Measurements from ENCODE around the gene PPP1R9A.

Gene PPP1R9A

DNA sequence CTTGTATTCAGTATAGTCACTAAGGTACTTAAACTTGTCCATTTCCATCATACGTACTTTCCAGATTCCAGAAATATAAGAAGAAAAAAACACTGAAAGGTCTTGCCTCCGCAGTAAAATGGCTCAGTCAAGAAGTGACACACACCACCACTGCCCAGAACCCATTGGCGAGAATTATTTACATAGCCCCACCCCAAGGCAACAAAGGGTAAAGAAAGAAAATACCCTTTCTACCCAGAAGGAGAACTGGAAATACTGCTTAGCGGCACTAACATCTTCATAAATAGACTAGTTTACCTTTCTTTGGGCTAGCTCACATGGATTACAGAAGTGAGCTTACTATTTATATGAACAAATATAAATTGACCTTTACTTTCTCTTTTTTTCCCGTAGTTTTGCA lies 194.0 kb downstream of the PPP1R9A start:
- no peak for TF ChIP-seq ZNF2 (tag by site-specific recombination; IDR thresholded peaks at IDR 0.05)
- TF ChIP-seq ATF2 (tag by site-specific recombination; IDR thresholded peaks at IDR 0.05; ENCODE audit: low read depth): no peak
- no peak for TF ChIP-seq ZNF398 (tag by site-specific recombination; IDR thresholded peaks at IDR 0.05)
- TF ChIP-seq ZNF174 (tag by site-specific recombination; IDR thresholded peaks at IDR 0.05): no peak
- no peak for TF ChIP-seq ZNF366 (tag by site-specific recombination; conservative IDR thresholded peaks at IDR 0.05)
- TF ChIP-seq, protein P1, sequence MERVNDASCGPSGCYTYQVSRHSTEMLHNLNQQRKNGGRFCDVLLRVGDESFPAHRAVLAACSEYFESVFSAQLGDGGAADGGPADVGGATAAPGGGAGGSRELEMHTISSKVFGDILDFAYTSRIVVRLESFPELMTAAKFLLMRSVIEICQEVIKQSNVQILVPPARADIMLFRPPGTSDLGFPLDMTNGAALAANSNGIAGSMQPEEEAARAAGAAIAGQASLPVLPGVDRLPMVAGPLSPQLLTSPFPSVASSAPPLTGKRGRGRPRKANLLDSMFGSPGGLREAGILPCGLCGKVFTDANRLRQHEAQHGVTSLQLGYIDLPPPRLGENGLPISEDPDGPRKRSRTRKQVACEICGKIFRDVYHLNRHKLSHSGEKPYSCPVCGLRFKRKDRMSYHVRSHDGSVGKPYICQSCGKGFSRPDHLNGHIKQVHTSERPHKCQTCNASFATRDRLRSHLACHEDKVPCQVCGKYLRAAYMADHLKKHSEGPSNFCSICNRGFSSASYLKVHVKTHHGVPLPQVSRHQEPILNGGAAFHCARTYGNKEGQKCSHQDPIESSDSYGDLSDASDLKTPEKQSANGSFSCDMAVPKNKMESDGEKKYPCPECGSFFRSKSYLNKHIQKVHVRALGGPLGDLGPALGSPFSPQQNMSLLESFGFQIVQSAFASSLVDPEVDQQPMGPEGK (tag by site-specific recombination; IDR thresholded peaks at IDR 0.05): no peak
- no peak for TF ChIP-seq SP2 (tag by site-specific recombination; IDR thresholded peaks at IDR 0.05)
- no peak for TF ChIP-seq ZNF529 (tag by site-specific recombination; IDR thresholded peaks at IDR 0.05; ENCODE audit: insufficient replicate concordance)
- TF ChIP-seq ZNF664 (tag by site-specific recombination; IDR thresholded peaks at IDR 0.05): no peak
- no peak for TF ChIP-seq PBX3 (CRISPR knock-in tag; IDR thresholded peaks at IDR 0.05)
- TF ChIP-seq ZNF621 (tag by site-specific recombination; IDR thresholded peaks at IDR 0.05): no peak
- Histone ChIP-seq H3K27ac (ENCODE audit: extremely low read depth, low read depth, low read length) (no peak overlapping the region), H3K9me3 (ENCODE audit: control insufficient read depth, insufficient read depth, low read depth, low read length) (no peaks in the 10 kb centered on the region), H3K4me3 (ENCODE audit: low read depth, low read length) (no peak overlapping the region), H3K4me1 (ENCODE audit: control insufficient read depth, insufficient read depth, low read length) (no peaks in the 10 kb centered on the region; the same call in 1 of the 2 replicates), H3K36me3 (ENCODE audit: control insufficient read depth in 2 of 2, insufficient read depth in 1 of 2, low read length in 2 of 2) (no peaks in the 10 kb centered on the region)
- CTCF ChIA-PET: interaction anchor here (1.0 kb wide), 1 partner anchor 11 kb away, joined by 3 read pairs; no protein-coding TSS in a partner anchor
- POLR2A ChIA-PET: no interaction called here

- Histone ChIP-seq H3K4me3 (ENCODE audit: low read depth, low read length) (no peak overlapping the region), H3K36me3 (ENCODE audit: control insufficient read depth in 2 of 2, insufficient read depth in 1 of 2, low read length in 2 of 2) (no peaks in the 10 kb centered on the region), H3K4me1 (ENCODE audit: control insufficient read depth, insufficient read depth, low read length) (no peaks in the 10 kb centered on the region; the same call in 1 of the 2 replicates), H3K9me3 (ENCODE audit: control insufficient read depth, insufficient read depth, low read depth, low read length) (no peaks in the 10 kb centered on the region), H3K27ac (ENCODE audit: extremely low read depth, low read depth, low read length) (no peak overlapping the region)
- ChIA-PET POLR2A (no interaction called here), CTCF (no interaction called here)
- TF ChIP-seq ZFP41 (tag by site-specific recombination; IDR thresholded peaks at IDR 0.05; ENCODE audit: borderline replicate concordance) (no peak), ZNF248 (tag by site-specific recombination; IDR thresholded peaks at IDR 0.05) (no peak), PRDM1 (tag by site-specific recombination; IDR thresholded peaks at IDR 0.05) (no peak), KLF16 (tag by site-specific recombination; IDR thresholded peaks at IDR 0.05) (no peak), ZBTB48 (tag by site-specific recombination; IDR thresholded peaks at IDR 0.05) (no peak), ZNF184 (tag by site-specific recombination; IDR thresholded peaks at IDR 0.05) (no peak), HOXA7 (CRISPR knock-in tag; IDR thresholded peaks at IDR 0.05; ENCODE audit: borderline replicate concordance) (no peak), GLIS2 (tag by site-specific recombination; IDR thresholded peaks at IDR 0.05) (no peak), ZFP3 (tag by site-specific recombination; IDR thresholded peaks at IDR 0.05; ENCODE audit: low read depth) (no peak), ZNF132 (tag by site-specific recombination; IDR thresholded peaks at IDR 0.05; ENCODE audit: borderline replicate concordance) (no peak)
- TF ChIP-seq, protein P2, sequence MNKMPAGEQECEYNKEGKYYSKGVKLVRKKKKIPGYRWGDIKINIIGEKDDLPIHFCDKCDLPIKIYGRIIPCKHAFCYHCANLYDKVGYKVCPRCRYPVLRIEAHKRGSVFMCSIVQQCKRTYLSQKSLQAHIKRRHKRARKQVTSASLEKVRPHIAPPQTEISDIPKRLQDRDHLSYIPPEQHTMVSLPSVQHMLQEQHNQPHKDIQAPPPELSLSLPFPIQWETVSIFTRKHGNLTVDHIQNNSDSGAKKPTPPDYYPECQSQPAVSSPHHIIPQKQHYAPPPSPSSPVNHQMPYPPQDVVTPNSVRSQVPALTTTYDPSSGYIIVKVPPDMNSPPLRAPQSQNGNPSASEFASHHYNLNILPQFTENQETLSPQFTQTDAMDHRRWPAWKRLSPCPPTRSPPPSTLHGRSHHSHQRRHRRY (tag by site-specific recombination; IDR thresholded peaks at IDR 0.05): no peak
- TF ChIP-seq, protein P3, sequence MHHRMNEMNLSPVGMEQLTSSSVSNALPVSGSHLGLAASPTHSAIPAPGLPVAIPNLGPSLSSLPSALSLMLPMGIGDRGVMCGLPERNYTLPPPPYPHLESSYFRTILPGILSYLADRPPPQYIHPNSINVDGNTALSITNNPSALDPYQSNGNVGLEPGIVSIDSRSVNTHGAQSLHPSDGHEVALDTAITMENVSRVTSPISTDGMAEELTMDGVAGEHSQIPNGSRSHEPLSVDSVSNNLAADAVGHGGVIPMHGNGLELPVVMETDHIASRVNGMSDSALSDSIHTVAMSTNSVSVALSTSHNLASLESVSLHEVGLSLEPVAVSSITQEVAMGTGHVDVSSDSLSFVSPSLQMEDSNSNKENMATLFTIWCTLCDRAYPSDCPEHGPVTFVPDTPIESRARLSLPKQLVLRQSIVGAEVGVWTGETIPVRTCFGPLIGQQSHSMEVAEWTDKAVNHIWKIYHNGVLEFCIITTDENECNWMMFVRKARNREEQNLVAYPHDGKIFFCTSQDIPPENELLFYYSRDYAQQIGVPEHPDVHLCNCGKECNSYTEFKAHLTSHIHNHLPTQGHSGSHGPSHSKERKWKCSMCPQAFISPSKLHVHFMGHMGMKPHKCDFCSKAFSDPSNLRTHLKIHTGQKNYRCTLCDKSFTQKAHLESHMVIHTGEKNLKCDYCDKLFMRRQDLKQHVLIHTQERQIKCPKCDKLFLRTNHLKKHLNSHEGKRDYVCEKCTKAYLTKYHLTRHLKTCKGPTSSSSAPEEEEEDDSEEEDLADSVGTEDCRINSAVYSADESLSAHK (tag by site-specific recombination; IDR thresholded peaks at IDR 0.05): no peak
- TF ChIP-seq, protein P4, sequence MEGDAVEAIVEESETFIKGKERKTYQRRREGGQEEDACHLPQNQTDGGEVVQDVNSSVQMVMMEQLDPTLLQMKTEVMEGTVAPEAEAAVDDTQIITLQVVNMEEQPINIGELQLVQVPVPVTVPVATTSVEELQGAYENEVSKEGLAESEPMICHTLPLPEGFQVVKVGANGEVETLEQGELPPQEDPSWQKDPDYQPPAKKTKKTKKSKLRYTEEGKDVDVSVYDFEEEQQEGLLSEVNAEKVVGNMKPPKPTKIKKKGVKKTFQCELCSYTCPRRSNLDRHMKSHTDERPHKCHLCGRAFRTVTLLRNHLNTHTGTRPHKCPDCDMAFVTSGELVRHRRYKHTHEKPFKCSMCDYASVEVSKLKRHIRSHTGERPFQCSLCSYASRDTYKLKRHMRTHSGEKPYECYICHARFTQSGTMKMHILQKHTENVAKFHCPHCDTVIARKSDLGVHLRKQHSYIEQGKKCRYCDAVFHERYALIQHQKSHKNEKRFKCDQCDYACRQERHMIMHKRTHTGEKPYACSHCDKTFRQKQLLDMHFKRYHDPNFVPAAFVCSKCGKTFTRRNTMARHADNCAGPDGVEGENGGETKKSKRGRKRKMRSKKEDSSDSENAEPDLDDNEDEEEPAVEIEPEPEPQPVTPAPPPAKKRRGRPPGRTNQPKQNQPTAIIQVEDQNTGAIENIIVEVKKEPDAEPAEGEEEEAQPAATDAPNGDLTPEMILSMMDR (tag by site-specific recombination; IDR thresholded peaks at IDR 0.05): no peak
These were observed 195.3 kb downstream of the PPP1R9A start for GRCh38 chr7:95102662-95103061.
